IPS DF 4.7 (cell line): ENCODE results near the gene MT1X.

Experiments
- DNase-seq: peaks from one replicate; pipeline ENCODE4 v3.0.0-alpha.2; 2013; ENCODE audit warnings: low spot score; ENCODE audit errors: extremely low read depth

MT1X gene

GRCh38 chr16:56679078-56679730 lies 3.1 kb upstream of the MT1X start:
- no peak for DNase-seq

GRCh38 chr16:56679818-56680217 lies 2.5 kb upstream of the MT1X start:
- no peak for DNase-seq

- no peak for DNase-seq
These were observed 580 bp downstream of the MT1X start for GRCh38 chr16:56682703-56683397.

GRCh38 chr16:56683424-56684172 lies 1.3 kb downstream of the MT1X start:
- no peak for DNase-seq

- no peak for DNase-seq
These were observed 2.1 kb downstream of the MT1X start for GRCh38 chr16:56684256-56684925.

GRCh38 chr16:56684926-56685590 lies 2.8 kb downstream of the MT1X start:
- no peak for DNase-seq

- DNase-seq: no peak
These were observed 4.5 kb downstream of the MT1X start for GRCh38 chr16:56686758-56687157.

GRCh38 chr16:56688762-56689161 lies 6.5 kb downstream of the MT1X start:
- no peak for DNase-seq

- DNase-seq: no peak
These were observed 6.9 kb downstream of the MT1X start for GRCh38 chr16:56689171-56689570.

- no peak for DNase-seq
These were observed 8.3 kb downstream of the MT1X start for GRCh38 chr16:56690420-56691122.

- no peak for DNase-seq
These were observed 9.6 kb downstream of the MT1X start for GRCh38 chr16:56691885-56692284.

GRCh38 chr16:56695246-56695645 lies 13.0 kb downstream of the MT1X start:
- no peak for DNase-seq

GRCh38 chr16:56697456-56698155 lies 15.3 kb downstream of the MT1X start:
- DNase-seq: no peak

- DNase-seq: no peak
These were observed 17.9 kb downstream of the MT1X start for GRCh38 chr16:56700195-56700594.

- DNase-seq: no peak
These were observed 18.4 kb downstream of the MT1X start for GRCh38 chr16:56700631-56701030.

GRCh38 chr16:56701534-56701933 lies 19.3 kb downstream of the MT1X start:
- no peak for DNase-seq

- DNase-seq: no peak
These were observed 20.6 kb downstream of the MT1X start for GRCh38 chr16:56702836-56703235.

GRCh38 chr16:56708525-56709442 lies 26.5 kb downstream of the MT1X start:
- no peak for DNase-seq

- no peak for DNase-seq
These were observed 27.3 kb downstream of the MT1X start for GRCh38 chr16:56709443-56710040.
